K562 (cell line): Measurements from ENCODE around the gene RAMP2. TPM values are rescaled to one million over a fixed set of nuclear protein-coding genes. Genes with fewer than 3 reads are reported as not detected.

ENCODE experiments used
- CBFB ChIP-seq: sonication (generic); formaldehyde crosslinking; IDR thresholded peaks from 2 replicates; pipeline ENCODE4 v1.4.0; 2020; ENCODE audit warnings: mild to moderate bottlenecking, missing genetic modification reagents
- CBX1 ChIP-seq: sonication (generic); IDR thresholded peaks from 2 replicates; pipeline ENCODE4 v1.6.1; 2016; ENCODE audit warnings: antibody characterized with exemption, low read depth, mild to moderate bottlenecking
- CREB1 ChIP-seq, 2 experiments: sonication (generic) in 1 of 2; formaldehyde crosslinking in 1 of 2; IDR thresholded peaks; 2 replicates each; pipeline versions ENCODE4 v1.6.1 to v1.8.0; 2012 to 2022; ENCODE audit warnings: inconsistent platforms in 1 of 2, mild to moderate bottlenecking in 1 of 2, missing genetic modification reagents in 1 of 2, moderate library complexity in 1 of 2
- CREM ChIP-seq: IDR thresholded peaks from 2 replicates; pipeline ENCODE4 v1.6.1; 2014; ENCODE audit warnings: antibody characterized with exemption, low read depth
- DMBX1 ChIP-seq: fragments of 250-450 bp; sonication (Bioruptor Pico); IDR thresholded peaks from 2 replicates; pipeline ENCODE4 v1.8.0; 2022; ENCODE audit warnings: inconsistent platforms, mild to moderate bottlenecking, moderate library complexity, borderline replicate concordance
- E2F6 ChIP-seq, 2 experiments: IDR thresholded peaks; 2 replicates each; pipeline ENCODE4 v1.6.1; 2011; ENCODE audit warnings: borderline replicate concordance in 1 of 2, control low read depth in 1 of 2, low read depth in 1 of 2, low read length in 1 of 2, mild to moderate bottlenecking in 1 of 2, mixed read lengths in 1 of 2, moderate library complexity in 1 of 2; ENCODE audit not compliant: insufficient read depth in 1 of 2, insufficient read length in 1 of 2, poor library complexity in 1 of 2, severe bottlenecking in 1 of 2; ENCODE audit errors: extremely low read depth in 1 of 2
- FOXK1 ChIP-seq: sonication (generic); formaldehyde crosslinking; IDR thresholded peaks from 2 replicates; pipeline ENCODE4 v1.8.0; 2022; ENCODE audit warnings: missing genetic modification reagents, mild to moderate bottlenecking, borderline replicate concordance
- GTF2F1 ChIP-seq: IDR thresholded peaks from 2 replicates; pipeline ENCODE4 v1.6.1; 2011; ENCODE audit warnings: low read depth, low read length, improper control_type of control experiment
- HMGN3 ChIP-seq: IDR thresholded peaks from 2 replicates; pipeline ENCODE4 v1.6.1; 2011; ENCODE audit warnings: borderline replicate concordance, low read depth, mild to moderate bottlenecking, mixed read lengths, low read length; ENCODE audit not compliant: insufficient read length; ENCODE audit errors: extremely low read depth
- MYC ChIP-seq, 2 experiments: fragments of 250-450 bp in 1 of 2; sonication (Bioruptor Pico) in 1 of 2; IDR thresholded peaks; 2 replicates each; pipeline versions ENCODE4 v1.5.1 to v1.6.1; 2012 to 2021; ENCODE audit warnings: low read depth in 2 of 2, borderline replicate concordance in 1 of 2, improper control_type of control experiment in 1 of 2, low read length in 1 of 2, mild to moderate bottlenecking in 1 of 2, moderate library complexity in 1 of 2
- NRF1 ChIP-seq, 2 experiments: fragments of 450-650 bp; IDR thresholded peaks in 1 of 2; conservative IDR thresholded peaks in 1 of 2; 2 replicates each; pipeline ENCODE4 v1.6.1; 2014; ENCODE audit warnings: mild to moderate bottlenecking in 2 of 2
- NUFIP1 ChIP-seq: fragments of 450-650 bp; IDR thresholded peaks from 2 replicates; pipeline ENCODE4 v1.6.1; 2018; ENCODE audit not compliant: partially characterized antibody
- PHF21A ChIP-seq: fragments of 450-650 bp; IDR thresholded peaks from 2 replicates; pipeline ENCODE4 v1.6.1; 2017; ENCODE audit warnings: low read depth, borderline replicate concordance
- RFX1 ChIP-seq: fragments of 450-650 bp; IDR thresholded peaks from 2 replicates; pipeline ENCODE4 v1.6.1; 2016; ENCODE audit warnings: mild to moderate bottlenecking, moderate library complexity
- RNF2 ChIP-seq: sonication (generic); IDR thresholded peaks from 2 replicates; pipeline ENCODE4 v1.6.1; 2016
- SAFB ChIP-seq: fragments of 200-400 bp; formaldehyde crosslinking; IDR thresholded peaks from 2 replicates; pipeline ENCODE4 v1.6.1; 2017; ENCODE audit warnings: low read depth, low read length, borderline replicate concordance
- SMAD2 ChIP-seq: fragments of 150-350 bp; IDR thresholded peaks from 2 replicates; pipeline ENCODE4 v1.6.1; 2014; ENCODE audit warnings: low read depth, mild to moderate bottlenecking, low read length
- SMAD4 ChIP-seq: fragments of 250-450 bp; sonication (Bioruptor Pico); conservative IDR thresholded peaks from 2 replicates; pipeline ENCODE4 v1.8.0; 2021; ENCODE audit warnings: inconsistent platforms, mild to moderate bottlenecking, moderate library complexity
- SP1 ChIP-seq: sonication (generic); formaldehyde crosslinking; IDR thresholded peaks from 2 replicates; pipeline ENCODE4 v1.8.1; 2022; ENCODE audit warnings: mild to moderate bottlenecking, missing genetic modification reagents
- TEAD1 ChIP-seq, 2 experiments: fragments of 450-650 bp in 1 of 2; sonication (generic) in 1 of 2; formaldehyde crosslinking; IDR thresholded peaks; 2 replicates each; pipeline versions ENCODE4 v1.4.0 to v1.8.0; 2020 to 2022; ENCODE audit warnings: mild to moderate bottlenecking in 2 of 2, missing genetic modification reagents in 1 of 2
- ZBTB1 ChIP-seq: sonication (generic); formaldehyde crosslinking; IDR thresholded peaks from 2 replicates; pipeline ENCODE4 v1.8.1; 2023; ENCODE audit warnings: missing genetic modification reagents, low read depth, mild to moderate bottlenecking, borderline replicate concordance
- ZNF165 ChIP-seq: fragments of 250-450 bp; sonication (Bioruptor Pico); IDR thresholded peaks from 2 replicates; pipeline ENCODE4 v1.4.0; 2020; ENCODE audit warnings: borderline replicate concordance
- ZNF232 ChIP-seq: sonication (generic); formaldehyde crosslinking; IDR thresholded peaks from 2 replicates; pipeline ENCODE4 v1.8.0; 2022; ENCODE audit warnings: mild to moderate bottlenecking, missing genetic modification reagents
- ZNF282 ChIP-seq: sonication (generic); formaldehyde crosslinking; IDR thresholded peaks from 2 replicates; pipeline ENCODE4 v1.8.1; 2023; ENCODE audit warnings: missing genetic modification reagents
- ZNF431 ChIP-seq: sonication (generic); formaldehyde crosslinking; IDR thresholded peaks from 2 replicates; pipeline ENCODE4 v1.8.0; 2022; ENCODE audit warnings: mild to moderate bottlenecking, missing genetic modification reagents
- polyA plus RNA-seq, 8 experiments: library from polyadenylated mRNA; depleted of rRNA in 4 of 8; stranded (reverse) in 5 of 8; unstranded in 3 of 8; fragments of >200 nt; fragmentation: Nextera tagmentation in 2 of 8; fragmentation: Illumina TruSeq in 1 of 8; extraction: Ambion mirVana in 2 of 8; extraction: Trizol in 1 of 8; gene quantifications; 2 replicates each; pipeline versions ENCODE4 v1.2.1 to v1.2.3, GENCODE V29; 2011 to 2014; ENCODE audit warnings: inconsistent platforms in 1 of 8, missing spikeins in 1 of 8
- total RNA-seq, 7 experiments: library from RNA; depleted of rRNA in 6 of 7; stranded (reverse); fragments of >200 nt in 6 of 7; fragmentation: Illumina TruSeq in 2 of 7; extraction: Trizol in 2 of 7; gene quantifications; 2 replicates each; pipeline versions ENCODE4 v1.2.1 to v1.2.3, GENCODE V29; 2011 to 2021; ENCODE audit warnings: low replicate concordance in 1 of 7
- TF ChIP-seq, protein P1 (sequence below): fragments of 450-650 bp; formaldehyde crosslinking; conservative IDR thresholded peaks from 2 replicates; pipeline ENCODE4 v1.4.0; 2022; ENCODE audit warnings: mild to moderate bottlenecking, missing genetic modification characterization

RAMP2 gene
- total and polyA plus RNA-seq, 9 of the 15 experiments (the other 6 are each of a cell fraction or from before 2014, with no cell fraction given) = not detected

- TF ChIP-seq NRF1 (conservative IDR thresholded peaks at IDR 0.05 in 1 of 2, IDR thresholded peaks at IDR 0.05 in 1 of 2) (peak; percentile 97), SP1 (peak; percentile 20; the same call in 1 of the 2 replicates), MYC (IDR thresholded peaks at IDR 0.05; ENCODE audit: low read depth, low read length) (peak; percentile 41; the same call in 1 of the 2 replicates), MYC (CRISPR knock-in tag; IDR thresholded peaks at IDR 0.05; ENCODE audit: borderline replicate concordance, low read depth) (no peak), NUFIP1 (no peak), SMAD2 (no peak), FOXK1 (CRISPR knock-in tag) (no peak; the same call in 1 of the 2 replicates), ZNF165 (CRISPR knock-in tag) (no peak), PHF21A (0 out of 2 replicates have a peak, but pooled peaks have one; percentile 23), E2F6 (IDR thresholded peaks at IDR 0.05; ENCODE audit: borderline replicate concordance in 1 of 2, extremely low read depth in 1 of 2, insufficient read depth in 1 of 2, insufficient read length in 1 of 2, low read depth in 1 of 2, low read length in 1 of 2, poor library complexity in 1 of 2, severe bottlenecking in 1 of 2) (peak; percentile 100), ZNF431 (CRISPR knock-in tag) (peak; percentile 32; the same call in 1 of the 2 replicates), RNF2 (peak; percentile 83), RFX1 (no peak), ZNF282 (CRISPR knock-in tag) (no peak), SMAD4 (CRISPR knock-in tag) (peak; percentile 72), SAFB (no peak), HMGN3 (peak; percentile 36), CBX1 (peak; percentile 63; the same call in 1 of the 2 replicates), DMBX1 (CRISPR knock-in tag) (peak; percentile 38; the same call in 1 of the 2 replicates), ZBTB1 (CRISPR knock-in tag) (peak; percentile 66; the same call in 1 of the 2 replicates), CREM (0 out of 2 replicates have a peak, but pooled peaks have one; percentile 46), CBFB (CRISPR knock-in tag) (no peak), CREB1 (IDR thresholded peaks at IDR 0.05) (no peak), CREB1 (CRISPR knock-in tag; IDR thresholded peaks at IDR 0.05) (peak; percentile 34; the same call in 1 of the 2 replicates), TEAD1 (CRISPR knock-in tag; IDR thresholded peaks at IDR 0.05) (peak in 1 of 2 experiments; percentile 80; a peak in 2 of 4 replicates), GTF2F1 (no peak), ZNF232 (CRISPR knock-in tag) (0 out of 2 replicates have a peak, but pooled peaks have one; percentile 31)
- TF ChIP-seq, protein P1, sequence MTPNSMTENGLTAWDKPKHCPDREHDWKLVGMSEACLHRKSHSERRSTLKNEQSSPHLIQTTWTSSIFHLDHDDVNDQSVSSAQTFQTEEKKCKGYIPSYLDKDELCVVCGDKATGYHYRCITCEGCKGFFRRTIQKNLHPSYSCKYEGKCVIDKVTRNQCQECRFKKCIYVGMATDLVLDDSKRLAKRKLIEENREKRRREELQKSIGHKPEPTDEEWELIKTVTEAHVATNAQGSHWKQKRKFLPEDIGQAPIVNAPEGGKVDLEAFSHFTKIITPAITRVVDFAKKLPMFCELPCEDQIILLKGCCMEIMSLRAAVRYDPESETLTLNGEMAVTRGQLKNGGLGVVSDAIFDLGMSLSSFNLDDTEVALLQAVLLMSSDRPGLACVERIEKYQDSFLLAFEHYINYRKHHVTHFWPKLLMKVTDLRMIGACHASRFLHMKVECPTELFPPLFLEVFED (CRISPR knock-in tag) = no peak
Measured at GRCh38 chr17:42744806-42745617, 16.0 kb upstream of the RAMP2 start, which contains the start of gene EZH1 (continued).
